ENCODE data around the gene TMPRSS3. TPM values are rescaled to one million over a fixed set of nuclear protein-coding genes. Genes with fewer than 3 reads are reported as not detected.

The TMPRSS3 gene
- total RNA-seq, 1 donor from 2014 or later: not detected

DNA sequence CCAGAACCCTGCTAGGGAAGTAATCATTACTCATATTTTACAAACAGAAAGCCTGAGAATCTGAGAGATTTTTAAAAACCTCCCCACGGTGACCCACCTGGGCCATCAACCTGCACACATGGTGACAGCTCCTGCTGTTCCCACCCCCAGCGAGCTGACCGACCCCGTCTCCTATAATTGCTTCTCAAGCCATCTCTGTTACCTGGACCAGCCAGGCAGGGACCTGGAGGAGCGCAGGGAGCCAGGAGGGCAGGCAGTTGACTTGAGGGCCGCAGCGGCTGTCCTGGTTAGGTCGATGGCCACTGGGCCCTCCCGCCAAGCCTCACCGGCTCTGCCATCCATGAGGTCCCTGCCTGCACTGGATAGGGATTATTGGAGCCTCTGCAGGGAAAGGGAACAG, 52.8 kb downstream of the TMPRSS3 start:
- Histone ChIP-seq H3K27me3 (ENCODE audit: control insufficient read depth in 3 of 3, insufficient read depth in 3 of 3, low read length in 3 of 3) (peaks cover 0 to 17% (median 10%) of the 10 kb centered on the region in 3 donors), H3K4me1 (ENCODE audit: control insufficient read depth in 3 of 3, insufficient read depth in 3 of 3, low read length in 3 of 3) (peaks cover 0 to 3% (median 0%) of the 10 kb centered on the region in 3 donors), H3K4me3 (ENCODE audit: low read length in 3 of 3) (no peak overlapping the region), H3K36me3 (ENCODE audit: control insufficient read depth in 3 of 3, insufficient read depth in 3 of 3, low read length in 3 of 3) (no peaks in the 10 kb centered on the region), H3K9ac (ENCODE audit: low read depth in 1 of 3, low read length in 3 of 3) (no peak overlapping the region), H3K27ac (ENCODE audit: low read depth, low read length) (no peak overlapping the region), H3K9me3 (ENCODE audit: control insufficient read depth in 3 of 3, low read length in 3 of 3) (no peaks in the 10 kb centered on the region)

DNA sequence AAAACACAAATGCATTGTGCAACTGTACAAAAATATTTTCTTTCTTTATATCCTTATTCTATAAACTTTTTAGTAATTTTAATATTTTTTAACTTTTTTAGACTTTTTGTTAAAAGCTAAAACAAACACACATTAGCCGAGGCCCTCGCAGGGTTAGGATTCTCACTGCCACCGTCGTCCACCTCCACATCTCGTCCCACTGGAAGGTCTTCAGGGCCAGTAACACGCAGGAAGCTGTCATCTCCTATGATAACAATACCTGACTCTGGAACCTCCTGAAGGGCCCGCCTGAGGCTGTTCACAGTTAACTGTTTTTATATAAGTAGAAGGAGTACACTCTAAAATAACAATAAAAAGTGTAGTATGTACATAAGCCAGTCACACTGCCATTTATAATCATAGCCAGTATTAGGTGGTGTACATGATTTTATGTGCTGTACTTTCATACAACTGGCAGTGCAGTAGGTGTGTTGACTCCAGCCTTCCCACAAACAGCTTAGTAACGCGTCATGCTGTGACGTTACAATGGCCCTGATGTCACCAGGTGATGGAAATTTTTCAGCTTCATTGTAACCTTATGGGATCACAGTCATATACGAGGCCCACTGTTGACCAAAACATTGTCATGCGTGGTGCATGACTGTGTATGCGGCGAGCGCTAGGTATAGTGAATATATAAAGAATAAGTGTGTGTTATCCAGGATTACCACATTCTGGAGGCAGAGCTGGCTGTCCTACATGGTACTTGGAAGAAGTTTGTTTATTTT, 53.9 kb downstream of the TMPRSS3 start:
- Histone ChIP-seq H3K27me3 (ENCODE audit: control insufficient read depth in 3 of 3, insufficient read depth in 3 of 3, low read length in 3 of 3) (peaks cover 0 to 11% (median 7%) of the 10 kb centered on the region in 3 donors), H3K4me1 (ENCODE audit: control insufficient read depth in 3 of 3, insufficient read depth in 3 of 3, low read length in 3 of 3) (peaks cover 0 to 6% (median 0%) of the 10 kb centered on the region in 3 donors), H3K9me3 (ENCODE audit: control insufficient read depth in 3 of 3, low read length in 3 of 3) (no peaks in the 10 kb centered on the region), H3K4me3 (ENCODE audit: low read length in 3 of 3) (no peak overlapping the region), H3K9ac (ENCODE audit: low read depth in 1 of 3, low read length in 3 of 3) (no peak overlapping the region), H3K27ac (ENCODE audit: low read depth, low read length) (no peak overlapping the region), H3K36me3 (ENCODE audit: control insufficient read depth in 3 of 3, insufficient read depth in 3 of 3, low read length in 3 of 3) (no peaks in the 10 kb centered on the region)

DNA sequence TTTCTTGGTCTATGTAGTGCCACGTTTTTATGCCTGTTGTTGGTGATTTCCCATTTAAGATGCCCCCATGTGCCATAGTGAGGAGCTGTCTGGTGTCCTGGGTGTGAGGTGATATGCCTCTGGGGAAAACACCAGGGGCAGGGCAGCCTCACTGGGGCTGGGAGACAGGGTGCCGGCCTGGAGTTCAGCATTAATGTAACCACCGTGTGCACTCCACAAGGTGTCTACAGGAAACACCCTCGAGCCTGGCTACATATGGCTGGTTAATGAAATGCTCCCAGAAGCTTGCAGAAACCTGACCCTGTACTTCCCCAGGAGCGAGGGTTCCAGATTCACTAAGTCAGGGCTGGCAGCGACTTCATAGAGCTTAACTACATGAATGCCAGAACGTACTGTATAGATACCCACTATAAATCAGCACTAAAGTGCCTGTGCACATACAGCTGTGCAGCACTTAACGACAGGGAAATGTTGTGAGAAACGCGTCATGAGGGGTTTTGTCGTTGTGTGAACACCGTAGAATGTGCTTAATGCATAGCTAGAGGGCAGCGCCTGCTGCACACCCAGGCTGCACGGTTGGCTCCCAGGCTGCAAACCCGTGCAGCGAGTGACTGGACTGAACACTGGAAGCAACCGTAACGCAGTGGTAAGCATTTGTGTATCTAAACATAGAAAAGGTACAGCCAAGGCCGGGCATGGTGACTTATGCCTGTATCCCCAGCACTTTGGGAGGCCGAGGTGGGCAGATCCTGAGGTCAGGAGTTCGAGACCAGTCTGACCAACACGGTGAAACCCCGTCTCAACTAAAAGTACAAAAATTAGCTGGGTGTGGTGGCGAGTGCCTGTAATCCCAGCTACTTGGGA, 55.4 kb downstream of the TMPRSS3 start:
- Histone ChIP-seq H3K9ac (ENCODE audit: low read depth in 1 of 3, low read length in 3 of 3) (no peak overlapping the region), H3K27me3 (ENCODE audit: control insufficient read depth in 3 of 3, insufficient read depth in 3 of 3, low read length in 3 of 3) (peaks cover 3 to 17% (median 8%) of the 10 kb centered on the region in 3 donors), H3K4me3 (ENCODE audit: low read length in 3 of 3) (no peak overlapping the region), H3K4me1 (ENCODE audit: control insufficient read depth in 3 of 3, insufficient read depth in 3 of 3, low read length in 3 of 3) (peaks cover 0 to 6% (median 0%) of the 10 kb centered on the region in 3 donors), H3K9me3 (ENCODE audit: control insufficient read depth in 3 of 3, low read length in 3 of 3) (no peaks in the 10 kb centered on the region), H3K36me3 (ENCODE audit: control insufficient read depth in 3 of 3, insufficient read depth in 3 of 3, low read length in 3 of 3) (no peaks in the 10 kb centered on the region), H3K27ac (ENCODE audit: low read depth, low read length) (no peak overlapping the region)

DNA sequence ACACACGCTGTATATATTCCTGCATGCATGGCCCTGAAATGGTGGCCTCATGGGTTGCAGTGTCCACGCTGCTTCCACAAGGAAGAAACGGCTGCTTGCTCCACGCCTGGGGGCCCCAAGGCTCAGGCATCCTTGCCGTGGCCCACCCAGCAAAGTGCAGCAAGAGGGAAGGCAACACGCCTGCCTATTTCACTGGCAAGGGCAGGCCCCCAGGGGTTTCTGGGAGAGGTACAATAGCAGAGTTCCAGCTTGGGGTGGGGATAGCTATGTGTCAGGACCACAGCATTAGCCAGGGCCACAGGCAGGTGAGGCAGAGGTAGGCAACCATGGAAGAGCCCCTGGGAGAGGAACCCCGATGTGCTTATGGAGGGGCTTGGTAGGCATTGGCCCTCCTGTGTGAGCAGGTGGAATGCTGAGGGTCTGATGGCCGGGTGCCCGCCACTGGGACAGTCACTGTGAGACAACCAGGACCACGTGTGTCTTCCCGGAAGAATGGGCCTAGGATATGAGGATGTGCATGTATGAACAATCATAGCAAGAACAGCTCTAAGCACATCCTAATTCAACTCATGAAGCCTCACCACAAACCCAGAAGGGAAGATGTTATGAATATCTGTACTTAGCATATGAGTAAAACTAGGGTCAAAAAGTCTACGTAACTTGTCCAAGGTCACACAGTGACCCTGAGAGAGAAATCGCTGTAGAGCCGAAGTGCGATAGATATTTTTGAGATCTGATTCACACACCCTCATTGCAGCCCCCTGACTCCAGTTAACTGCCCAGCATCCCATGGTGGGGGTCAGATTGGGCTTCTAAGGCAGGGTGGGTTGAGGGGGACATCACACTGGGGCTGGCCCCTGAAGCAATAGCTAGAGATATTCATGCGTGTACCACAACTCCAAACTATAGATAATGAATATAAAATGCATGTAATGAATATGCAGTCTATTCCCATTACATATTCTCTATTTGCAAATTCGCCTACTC, 56.8 kb downstream of the TMPRSS3 start:
- H3K27ac ChIP-seq (ENCODE audit: low read depth, low read length): no peak overlapping the region
- peaks cover 0 to 6% (median 0%) of the 10 kb centered on the region in 3 donors for H3K4me1 ChIP-seq (ENCODE audit: control insufficient read depth in 3 of 3, insufficient read depth in 3 of 3, low read length in 3 of 3)
- no peaks in the 10 kb centered on the region for H3K36me3 ChIP-seq (ENCODE audit: control insufficient read depth in 3 of 3, insufficient read depth in 3 of 3, low read length in 3 of 3)
- H3K4me3 ChIP-seq (ENCODE audit: low read length in 3 of 3): no peak overlapping the region
- H3K9ac ChIP-seq (ENCODE audit: low read depth in 1 of 3, low read length in 3 of 3): no peak overlapping the region
- H3K9me3 ChIP-seq (ENCODE audit: control insufficient read depth in 3 of 3, low read length in 3 of 3): no peaks in the 10 kb centered on the region
- H3K27me3 ChIP-seq (ENCODE audit: control insufficient read depth in 3 of 3, insufficient read depth in 3 of 3, low read length in 3 of 3): peaks cover 3 to 19% (median 8%) of the 10 kb centered on the region in 3 donors

DNA sequence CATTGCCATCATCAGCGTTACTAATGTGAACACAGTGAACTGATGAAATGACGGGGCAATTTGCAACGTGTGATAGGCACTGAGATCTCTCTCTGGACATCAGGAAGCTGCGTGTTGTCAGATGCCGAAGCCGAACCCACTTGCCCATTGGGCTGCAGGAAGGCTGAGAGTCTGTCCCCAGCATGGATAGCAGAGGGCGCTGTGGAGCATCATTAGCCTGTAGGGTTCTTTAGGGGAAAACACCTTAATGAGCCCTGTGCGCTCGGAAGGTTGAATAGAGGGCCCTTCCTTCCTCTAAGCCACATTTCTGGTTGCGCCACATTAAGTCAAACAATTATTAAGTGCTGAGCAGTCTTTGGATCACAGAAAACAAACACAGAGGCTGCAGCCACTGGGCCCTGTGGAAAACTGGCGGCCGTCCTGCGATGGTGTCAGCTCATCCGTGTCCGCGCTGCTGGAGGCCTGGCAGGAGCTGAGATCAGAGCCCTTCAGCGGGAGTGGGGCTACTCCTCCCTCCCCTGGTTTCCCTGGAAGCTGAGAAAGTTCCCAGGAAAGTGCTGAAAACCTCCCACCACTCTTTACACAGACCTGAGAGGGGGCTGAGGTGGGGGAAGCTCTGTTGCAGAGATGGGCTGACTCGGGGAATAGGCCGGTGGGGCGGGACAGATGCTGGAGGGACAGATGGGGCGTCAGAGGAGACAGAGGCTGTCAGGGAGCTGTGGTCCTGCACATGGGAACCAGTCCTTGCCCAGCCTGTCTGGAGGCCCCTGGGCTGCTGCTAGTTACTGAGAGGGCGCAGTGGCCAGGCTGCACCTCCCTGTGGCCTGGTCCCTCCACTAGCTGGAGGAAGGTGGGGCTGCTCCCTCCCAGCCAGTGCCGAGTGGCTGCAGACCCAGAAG, 57.8 kb downstream of the TMPRSS3 start:
- Histone ChIP-seq H3K9ac (ENCODE audit: low read depth in 1 of 3, low read length in 3 of 3) (peak overlapping the region in 1 of 3 donors; percentile 40), H3K4me3 (ENCODE audit: low read length in 3 of 3) (peak overlapping the region in 1 of 3 donors; percentile 35), H3K4me1 (ENCODE audit: control insufficient read depth in 3 of 3, insufficient read depth in 3 of 3, low read length in 3 of 3) (peaks cover 0 to 6% (median 0%) of the 10 kb centered on the region in 3 donors), H3K9me3 (ENCODE audit: control insufficient read depth in 3 of 3, low read length in 3 of 3) (no peaks in the 10 kb centered on the region), H3K27ac (ENCODE audit: low read depth, low read length) (no peak overlapping the region), H3K27me3 (ENCODE audit: control insufficient read depth in 3 of 3, insufficient read depth in 3 of 3, low read length in 3 of 3) (peaks cover 3 to 19% (median 6%) of the 10 kb centered on the region in 3 donors), H3K36me3 (ENCODE audit: control insufficient read depth in 3 of 3, insufficient read depth in 3 of 3, low read length in 3 of 3) (no peaks in the 10 kb centered on the region)

DNA sequence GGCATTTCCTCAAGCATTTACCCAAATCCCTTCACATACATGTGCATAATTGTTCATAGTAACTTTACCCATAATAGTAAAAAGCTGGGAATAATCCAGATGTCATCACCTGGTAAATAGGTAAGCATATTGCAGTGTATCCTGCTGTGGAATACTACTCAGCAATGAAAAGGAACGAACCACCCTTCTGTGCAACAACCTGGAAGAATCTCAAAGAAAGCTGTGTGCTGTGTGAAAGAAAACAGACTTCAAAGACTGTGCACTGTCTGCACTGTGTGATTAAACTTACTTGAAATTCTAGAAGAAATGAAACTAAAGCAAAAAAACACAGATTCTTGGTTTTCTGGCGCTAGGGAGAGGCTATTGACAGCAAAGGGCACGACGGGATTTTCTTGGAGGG, 58.6 kb downstream of the TMPRSS3 start:
- Histone ChIP-seq H3K36me3 (ENCODE audit: control insufficient read depth in 3 of 3, insufficient read depth in 3 of 3, low read length in 3 of 3) (no peaks in the 10 kb centered on the region), H3K27ac (ENCODE audit: low read depth, low read length) (no peak overlapping the region), H3K4me1 (ENCODE audit: control insufficient read depth in 3 of 3, insufficient read depth in 3 of 3, low read length in 3 of 3) (peaks cover 0 to 6% (median 0%) of the 10 kb centered on the region in 3 donors), H3K9me3 (ENCODE audit: control insufficient read depth in 3 of 3, low read length in 3 of 3) (peaks cover 0 to 4% (median 1%) of the 10 kb centered on the region in 3 donors), H3K27me3 (ENCODE audit: control insufficient read depth in 3 of 3, insufficient read depth in 3 of 3, low read length in 3 of 3) (peaks cover 3 to 26% (median 6%) of the 10 kb centered on the region in 3 donors), H3K9ac (ENCODE audit: low read depth in 1 of 3, low read length in 3 of 3) (no peak overlapping the region), H3K4me3 (ENCODE audit: low read length in 3 of 3) (no peak overlapping the region)

DNA sequence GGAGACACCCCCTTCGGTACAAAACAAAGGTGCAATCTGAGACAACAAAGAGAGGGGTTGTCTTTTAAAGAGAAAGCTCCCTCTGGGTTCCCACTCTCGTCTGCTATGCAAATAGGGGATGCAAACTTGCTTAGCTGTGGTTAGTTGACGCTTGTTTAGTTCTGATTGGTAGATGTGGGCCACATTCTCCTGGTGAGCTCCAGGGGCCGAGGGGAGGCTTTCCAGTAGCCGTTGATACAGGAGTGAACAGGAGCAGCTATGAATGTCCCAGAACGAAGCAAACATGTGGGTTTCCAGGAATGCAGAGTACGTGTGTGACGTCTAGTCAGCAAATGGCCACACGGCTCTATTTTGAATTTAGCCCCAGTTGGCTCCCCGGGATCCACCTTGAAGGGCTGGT, 59.8 kb downstream of the TMPRSS3 start:
- Histone ChIP-seq H3K27ac (ENCODE audit: low read depth, low read length) (no peak overlapping the region), H3K36me3 (ENCODE audit: control insufficient read depth in 3 of 3, insufficient read depth in 3 of 3, low read length in 3 of 3) (no peaks in the 10 kb centered on the region), H3K27me3 (ENCODE audit: control insufficient read depth in 3 of 3, insufficient read depth in 3 of 3, low read length in 3 of 3) (peaks cover 3 to 26% (median 6%) of the 10 kb centered on the region in 3 donors), H3K4me1 (ENCODE audit: control insufficient read depth in 3 of 3, insufficient read depth in 3 of 3, low read length in 3 of 3) (peaks cover 0 to 6% (median 0%) of the 10 kb centered on the region in 3 donors), H3K9ac (ENCODE audit: low read depth in 1 of 3, low read length in 3 of 3) (no peak overlapping the region), H3K4me3 (ENCODE audit: low read length in 3 of 3) (no peak overlapping the region), H3K9me3 (ENCODE audit: control insufficient read depth in 3 of 3, low read length in 3 of 3) (peaks cover 2 to 6% (median 6%) of the 10 kb centered on the region in 3 donors)

DNA sequence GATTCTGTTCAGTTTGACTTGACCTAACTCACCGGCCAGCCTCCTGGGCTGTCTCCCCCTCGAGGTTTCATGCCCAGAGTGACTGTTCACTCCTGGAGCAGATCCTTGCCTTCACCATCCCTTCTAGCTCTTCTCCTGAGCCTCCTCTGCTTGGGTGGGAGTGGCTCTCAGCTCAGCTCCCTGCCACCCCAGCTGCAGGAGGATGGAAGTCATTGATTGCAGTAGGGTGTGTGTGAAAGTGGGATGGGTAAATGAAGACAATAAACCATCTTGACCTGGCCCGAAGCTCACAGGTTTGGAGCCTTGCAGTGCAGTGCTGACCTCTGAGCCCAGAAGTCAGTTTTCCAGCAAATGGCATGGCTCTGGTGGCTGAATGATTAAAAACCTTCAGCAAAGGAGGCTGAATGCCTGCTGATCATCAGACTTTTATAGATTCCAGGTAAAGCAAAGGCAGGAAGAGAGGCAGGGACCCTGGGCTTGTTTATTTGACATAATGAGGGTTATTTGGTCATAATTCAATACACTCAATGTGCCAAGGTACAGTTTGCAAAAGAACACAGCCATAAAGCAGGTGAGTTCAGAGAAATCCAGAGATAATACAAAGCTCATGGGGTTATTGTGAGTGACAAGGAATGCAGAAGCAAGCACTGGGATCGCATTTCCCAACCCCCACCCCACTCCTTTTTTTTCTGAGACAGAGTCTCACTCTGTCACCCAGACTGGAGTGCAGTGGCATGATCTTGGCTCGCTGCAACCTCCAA, 63.1 kb downstream of the TMPRSS3 start:
- Histone ChIP-seq H3K4me3 (ENCODE audit: low read length in 3 of 3) (no peak overlapping the region), H3K9me3 (ENCODE audit: control insufficient read depth in 3 of 3, low read length in 3 of 3) (peaks cover 2 to 6% (median 6%) of the 10 kb centered on the region in 3 donors), H3K27ac (ENCODE audit: low read depth, low read length) (no peak overlapping the region), H3K36me3 (ENCODE audit: control insufficient read depth in 3 of 3, insufficient read depth in 3 of 3, low read length in 3 of 3) (no peaks in the 10 kb centered on the region), H3K9ac (ENCODE audit: low read depth in 1 of 3, low read length in 3 of 3) (no peak overlapping the region), H3K4me1 (ENCODE audit: control insufficient read depth in 3 of 3, insufficient read depth in 3 of 3, low read length in 3 of 3) (no peaks in the 10 kb centered on the region), H3K27me3 (ENCODE audit: control insufficient read depth in 3 of 3, insufficient read depth in 3 of 3, low read length in 3 of 3) (peaks cover 3 to 20% (median 6%) of the 10 kb centered on the region in 3 donors)

Measured in skeletal muscle tissue (tissue), 4 donors.